ENCODE measurements around the gene EGLN2.
"Not testable (repeated sequence)": the region's sequence is repeated elsewhere in the genome, so short reads cannot be mapped to it uniquely, and the experiment has no call there.

Gene EGLN2

GRCh38 chr19:40798683-40799557, at the start of gene EGLN2:
TSS of gene EGLN2 (plus strand) at chr19:40799191. CDS start at chr19:40800573, 1,382 bp downstream.
- DNase-seq (ENCODE audit: low read depth) = peak; percentile 100

- peak; percentile 100 for DNase-seq (ENCODE audit: low read depth)
Measured at GRCh38 chr19:40750058-40750873, 48.7 kb upstream of the EGLN2 start, which contains the start of gene ACTMAP. TSS of gene ACTMAP (minus strand) at chr19:40750477. CDS start at chr19:40749803, 674 bp downstream.

- peak; percentile 100 for DNase-seq (ENCODE audit: low read depth)
Measured at GRCh38 chr19:40750874-40751537, 48.0 kb upstream of the EGLN2 start, which contains the start of gene SNRPA. TSS of gene SNRPA (plus strand) at chr19:40751203. CDS start at chr19:40751409, 206 bp downstream.

GRCh38 chr19:40752257-40752781, 46.7 kb upstream of the EGLN2 start:
- no peak for DNase-seq (ENCODE audit: low read depth)

- no peak for DNase-seq (ENCODE audit: low read depth)
Measured at GRCh38 chr19:40754611-40755247, 44.3 kb upstream of the EGLN2 start.

- DNase-seq (ENCODE audit: low read depth) = no peak
Measured at GRCh38 chr19:40755248-40755624, 43.8 kb upstream of the EGLN2 start.

GRCh38 chr19:40755791-40756190, 43.2 kb upstream of the EGLN2 start:
- no peak for DNase-seq (ENCODE audit: low read depth)

- no peak for DNase-seq (ENCODE audit: low read depth)
Measured at GRCh38 chr19:40756502-40757110, 42.4 kb upstream of the EGLN2 start.

- no peak for DNase-seq (ENCODE audit: low read depth)
Measured at GRCh38 chr19:40758491-40758890, 40.5 kb upstream of the EGLN2 start.

GRCh38 chr19:40759352-40759751, 39.6 kb upstream of the EGLN2 start:
- DNase-seq (ENCODE audit: low read depth) = no peak

- no peak for DNase-seq (ENCODE audit: low read depth)
Measured at GRCh38 chr19:40762754-40763470, 36.1 kb upstream of the EGLN2 start.

GRCh38 chr19:40763526-40763925, 35.5 kb upstream of the EGLN2 start:
- DNase-seq (ENCODE audit: low read depth) = no peak

- DNase-seq (ENCODE audit: low read depth) = no peak
Measured at GRCh38 chr19:40763963-40764362, 35.0 kb upstream of the EGLN2 start.

- not testable (repeated sequence) for DNase-seq (ENCODE audit: low read depth)
Measured at GRCh38 chr19:40766385-40766784, 32.6 kb upstream of the EGLN2 start.

GRCh38 chr19:40768869-40769268, 30.1 kb upstream of the EGLN2 start:
- DNase-seq (ENCODE audit: low read depth) = no peak

- DNase-seq (ENCODE audit: low read depth) = not testable (repeated sequence)
Measured at GRCh38 chr19:40771101-40771862, 27.7 kb upstream of the EGLN2 start.

GRCh38 chr19:40774916-40775631, 23.9 kb upstream of the EGLN2 start, which contains the start of gene MIA:
TSS of gene MIA (plus strand) at chr19:40775521. CDS start at chr19:40775543, 22 bp downstream.
- no peak for DNase-seq (ENCODE audit: low read depth)

GRCh38 chr19:40775632-40776022, 23.4 kb upstream of the EGLN2 start:
- DNase-seq (ENCODE audit: low read depth) = no peak

GRCh38 chr19:40776364-40776763, 22.6 kb upstream of the EGLN2 start:
- DNase-seq (ENCODE audit: low read depth) = no peak

Measured in HS-27A (cell line).